D341Med (cell line): ENCODE measurements around the gene FRMD4A.

Experiments used
- DNase-seq: peaks from one replicate; pipeline ENCODE4 v3.0.0; 2012; ENCODE audit warnings: low spot score

FRMD4A gene

GRCh38 chr10:14330388-14331061, at the start of gene FRMD4A:
Gene FRMD4A (minus strand): TSS chr10:14330924.
- no peak for DNase-seq

GRCh38 chr10:14379556-14380280, 49.0 kb upstream of the FRMD4A start:
- no peak for DNase-seq

- no peak for DNase-seq
These were observed 47.8 kb upstream of the FRMD4A start for GRCh38 chr10:14378387-14378960.

- no peak for DNase-seq
These were observed 47.0 kb upstream of the FRMD4A start for GRCh38 chr10:14377591-14378175.

GRCh38 chr10:14374745-14375445, 44.2 kb upstream of the FRMD4A start:
- no peak for DNase-seq

- no peak for DNase-seq
These were observed 41.9 kb upstream of the FRMD4A start for GRCh38 chr10:14372606-14373005.

GRCh38 chr10:14371581-14371980, 40.9 kb upstream of the FRMD4A start:
- DNase-seq, result no peak

GRCh38 chr10:14370894-14371293, 40.2 kb upstream of the FRMD4A start:
- DNase-seq, result no peak

- DNase-seq, result no peak
These were observed 39.2 kb upstream of the FRMD4A start for GRCh38 chr10:14369906-14370305.

- no peak for DNase-seq
These were observed 36.0 kb upstream of the FRMD4A start for GRCh38 chr10:14366760-14367159.

- DNase-seq, result no peak
These were observed 34.5 kb upstream of the FRMD4A start for GRCh38 chr10:14365266-14365665.

- DNase-seq, result no peak
These were observed 31.4 kb upstream of the FRMD4A start for GRCh38 chr10:14362104-14362503.

- DNase-seq, result no peak
These were observed 30.2 kb upstream of the FRMD4A start for GRCh38 chr10:14360961-14361360.

- no peak for DNase-seq
These were observed 29.8 kb upstream of the FRMD4A start for GRCh38 chr10:14360515-14360914.

GRCh38 chr10:14358886-14359573, 28.3 kb upstream of the FRMD4A start:
- DNase-seq, result no peak

- DNase-seq, result no peak
These were observed 26.2 kb upstream of the FRMD4A start for GRCh38 chr10:14356921-14357320.

GRCh38 chr10:14355750-14356149, 25.0 kb upstream of the FRMD4A start:
- DNase-seq, result no peak

- DNase-seq, result no peak
These were observed 22.7 kb upstream of the FRMD4A start for GRCh38 chr10:14353291-14353913.

- no peak for DNase-seq
These were observed 19.3 kb upstream of the FRMD4A start for GRCh38 chr10:14350006-14350405.

- no peak for DNase-seq
These were observed 18.4 kb upstream of the FRMD4A start for GRCh38 chr10:14349081-14349480.

- no peak for DNase-seq
These were observed 14.5 kb upstream of the FRMD4A start for GRCh38 chr10:14345262-14345661.
